GM12878 (cell line): ENCODE measurements around the gene ATRN.
"Not testable (repeated sequence)": the region's sequence is repeated elsewhere in the genome, so short reads cannot be mapped to it uniquely, and the experiment has no call there.

Experiments used
- CTCF ChIP-seq, 3 experiments: IDR thresholded peaks in 2 of 3; conservative IDR thresholded peaks in 1 of 3; 2 replicates each; pipeline ENCODE4 v1.5.1; 2011; ENCODE audit warnings: low read depth in 3 of 3, low read length in 3 of 3, mild to moderate bottlenecking in 3 of 3, control low read depth in 2 of 3, moderate library complexity in 2 of 3, inconsistent platforms in 1 of 3, mixed read lengths in 1 of 3; ENCODE audit not compliant: control insufficient read depth in 2 of 3, insufficient read depth in 1 of 3; ENCODE audit errors: extremely low read depth in 1 of 3
- TCF12 ChIP-seq: IDR thresholded peaks from 2 replicates; pipeline ENCODE4 v1.6.1; 2011; ENCODE audit warnings: low read depth, mild to moderate bottlenecking, low read length
- TF ChIP-seq, protein P1 (sequence below): IDR thresholded peaks from 2 replicates; pipeline ENCODE4 v1.6.1; 2012; ENCODE audit warnings: mild to moderate bottlenecking, low read depth, low read length

DNA sequence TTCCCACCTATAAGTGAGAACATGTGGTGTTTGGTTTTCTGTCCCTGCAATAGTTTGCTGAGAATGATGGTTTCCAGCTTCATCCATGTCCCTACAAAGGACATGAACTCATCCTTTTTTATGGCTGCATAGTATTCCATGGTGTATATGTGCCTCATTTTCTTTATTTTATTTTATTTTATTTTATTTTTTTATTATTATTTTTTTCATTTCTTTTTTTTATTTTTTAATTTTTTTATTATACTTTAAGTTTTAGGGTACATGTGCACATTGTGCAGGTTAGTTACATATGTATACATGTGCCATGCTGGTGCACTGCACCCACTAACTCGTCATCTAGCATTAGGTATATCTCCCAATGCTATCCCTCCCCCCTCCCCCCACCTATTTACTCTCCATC is 66.9 kb downstream of the ATRN start:
- not testable (repeated sequence) for TF ChIP-seq TCF12; CTCF (IDR thresholded peaks at IDR 0.05 in 2 of 3, conservative IDR thresholded peaks at IDR 0.05 in 1 of 3; ENCODE audit: control insufficient read depth in 2 of 3, extremely low read depth in 1 of 3, insufficient read depth in 1 of 3, low read depth in 3 of 3, low read length in 3 of 3)
- TF ChIP-seq, protein P1, sequence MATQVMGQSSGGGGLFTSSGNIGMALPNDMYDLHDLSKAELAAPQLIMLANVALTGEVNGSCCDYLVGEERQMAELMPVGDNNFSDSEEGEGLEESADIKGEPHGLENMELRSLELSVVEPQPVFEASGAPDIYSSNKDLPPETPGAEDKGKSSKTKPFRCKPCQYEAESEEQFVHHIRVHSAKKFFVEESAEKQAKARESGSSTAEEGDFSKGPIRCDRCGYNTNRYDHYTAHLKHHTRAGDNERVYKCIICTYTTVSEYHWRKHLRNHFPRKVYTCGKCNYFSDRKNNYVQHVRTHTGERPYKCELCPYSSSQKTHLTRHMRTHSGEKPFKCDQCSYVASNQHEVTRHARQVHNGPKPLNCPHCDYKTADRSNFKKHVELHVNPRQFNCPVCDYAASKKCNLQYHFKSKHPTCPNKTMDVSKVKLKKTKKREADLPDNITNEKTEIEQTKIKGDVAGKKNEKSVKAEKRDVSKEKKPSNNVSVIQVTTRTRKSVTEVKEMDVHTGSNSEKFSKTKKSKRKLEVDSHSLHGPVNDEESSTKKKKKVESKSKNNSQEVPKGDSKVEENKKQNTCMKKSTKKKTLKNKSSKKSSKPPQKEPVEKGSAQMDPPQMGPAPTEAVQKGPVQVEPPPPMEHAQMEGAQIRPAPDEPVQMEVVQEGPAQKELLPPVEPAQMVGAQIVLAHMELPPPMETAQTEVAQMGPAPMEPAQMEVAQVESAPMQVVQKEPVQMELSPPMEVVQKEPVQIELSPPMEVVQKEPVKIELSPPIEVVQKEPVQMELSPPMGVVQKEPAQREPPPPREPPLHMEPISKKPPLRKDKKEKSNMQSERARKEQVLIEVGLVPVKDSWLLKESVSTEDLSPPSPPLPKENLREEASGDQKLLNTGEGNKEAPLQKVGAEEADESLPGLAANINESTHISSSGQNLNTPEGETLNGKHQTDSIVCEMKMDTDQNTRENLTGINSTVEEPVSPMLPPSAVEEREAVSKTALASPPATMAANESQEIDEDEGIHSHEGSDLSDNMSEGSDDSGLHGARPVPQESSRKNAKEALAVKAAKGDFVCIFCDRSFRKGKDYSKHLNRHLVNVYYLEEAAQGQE, result not testable (repeated sequence)
